ENCODE measurements around the gene KIF2A.

KIF2A gene

DNA sequence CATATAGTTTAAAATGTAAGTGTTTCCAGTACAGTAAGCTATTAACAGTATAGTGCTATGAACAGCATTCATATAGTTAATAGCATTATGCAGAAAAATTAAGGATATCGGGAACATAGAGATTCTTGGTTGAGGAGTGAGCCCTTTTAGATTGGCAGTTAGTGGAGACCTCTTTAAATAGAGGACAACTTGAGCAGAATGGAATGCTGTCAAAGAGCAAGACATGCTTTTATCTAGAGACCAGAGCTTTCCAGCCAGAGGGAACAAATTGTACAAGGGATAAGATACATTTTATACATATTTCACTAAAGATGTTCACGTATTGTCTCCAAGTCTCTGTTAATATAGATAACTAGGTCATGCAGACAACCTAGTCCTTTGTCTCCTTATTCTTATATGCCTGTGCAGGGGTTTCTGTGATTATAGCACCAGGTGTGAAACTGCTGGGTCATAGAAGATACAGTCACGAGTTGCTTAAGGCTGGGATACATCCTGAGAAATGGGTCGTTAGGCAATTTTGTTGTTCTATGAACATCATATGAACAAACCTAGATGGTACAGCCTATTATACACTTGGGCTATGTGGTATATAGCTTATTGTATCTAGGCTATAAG lies 112.6 kb downstream of the KIF2A start:
- TF ChIP-seq, protein P1, sequence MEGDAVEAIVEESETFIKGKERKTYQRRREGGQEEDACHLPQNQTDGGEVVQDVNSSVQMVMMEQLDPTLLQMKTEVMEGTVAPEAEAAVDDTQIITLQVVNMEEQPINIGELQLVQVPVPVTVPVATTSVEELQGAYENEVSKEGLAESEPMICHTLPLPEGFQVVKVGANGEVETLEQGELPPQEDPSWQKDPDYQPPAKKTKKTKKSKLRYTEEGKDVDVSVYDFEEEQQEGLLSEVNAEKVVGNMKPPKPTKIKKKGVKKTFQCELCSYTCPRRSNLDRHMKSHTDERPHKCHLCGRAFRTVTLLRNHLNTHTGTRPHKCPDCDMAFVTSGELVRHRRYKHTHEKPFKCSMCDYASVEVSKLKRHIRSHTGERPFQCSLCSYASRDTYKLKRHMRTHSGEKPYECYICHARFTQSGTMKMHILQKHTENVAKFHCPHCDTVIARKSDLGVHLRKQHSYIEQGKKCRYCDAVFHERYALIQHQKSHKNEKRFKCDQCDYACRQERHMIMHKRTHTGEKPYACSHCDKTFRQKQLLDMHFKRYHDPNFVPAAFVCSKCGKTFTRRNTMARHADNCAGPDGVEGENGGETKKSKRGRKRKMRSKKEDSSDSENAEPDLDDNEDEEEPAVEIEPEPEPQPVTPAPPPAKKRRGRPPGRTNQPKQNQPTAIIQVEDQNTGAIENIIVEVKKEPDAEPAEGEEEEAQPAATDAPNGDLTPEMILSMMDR (IDR thresholded peaks at IDR 0.05) = no peak

GRCh38 chr5:62419609-62420008 lies 113.6 kb downstream of the KIF2A start:
- TF ChIP-seq, protein P1 (IDR thresholded peaks at IDR 0.05) = no peak

GRCh38 chr5:62421414-62421813 lies 115.4 kb downstream of the KIF2A start:
- TF ChIP-seq, protein P1 (IDR thresholded peaks at IDR 0.05) = no peak

DNA sequence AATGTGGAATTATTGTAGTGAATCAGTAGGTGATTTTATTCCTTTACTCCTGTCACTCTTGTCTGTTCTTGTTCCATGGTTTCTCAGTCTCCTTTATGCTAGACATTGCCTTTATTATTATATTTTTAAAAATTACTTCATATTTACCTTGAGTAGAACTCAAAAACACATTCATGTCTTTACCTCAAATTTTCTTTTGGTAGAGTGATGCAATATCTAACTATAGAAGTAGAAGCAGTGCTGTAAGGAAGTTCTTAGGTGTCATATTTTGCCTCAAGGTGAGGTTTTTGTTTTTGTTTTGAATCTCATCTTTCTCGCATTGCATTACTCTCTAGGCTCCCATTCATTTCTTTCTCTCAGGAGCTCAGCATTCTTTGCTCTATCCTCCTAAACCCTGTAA lies 118.8 kb downstream of the KIF2A start:
- TF ChIP-seq, protein P1 (IDR thresholded peaks at IDR 0.05) = no peak

- TF ChIP-seq, protein P1 (IDR thresholded peaks at IDR 0.05) = no peak
Observed at GRCh38 chr5:62431735-62432620, 126.0 kb downstream of the KIF2A start.

DNA sequence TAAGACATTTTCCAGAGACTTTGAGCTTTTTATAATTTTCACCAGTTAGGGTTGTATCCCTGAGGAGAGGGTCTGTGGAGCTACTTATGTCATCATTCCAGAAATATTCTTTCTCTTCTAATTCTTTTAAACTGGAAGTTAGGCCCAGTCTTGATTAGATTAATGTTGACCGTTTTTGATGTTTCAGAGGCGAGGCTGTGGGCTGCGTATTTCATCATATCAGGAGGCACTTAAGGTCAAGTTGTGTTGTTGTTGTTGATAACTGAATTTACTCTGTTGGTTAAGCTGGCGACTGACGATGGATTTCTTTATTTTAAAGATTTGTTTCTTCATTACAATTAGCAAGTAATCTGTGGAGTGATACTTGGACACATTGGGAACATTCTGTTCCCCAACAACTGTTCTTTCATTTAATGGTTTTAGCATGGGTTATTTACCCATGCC lies 126.6 kb downstream of the KIF2A start:
- TF ChIP-seq, protein P1 (IDR thresholded peaks at IDR 0.05) = no peak
